ENCODE data around the gene SEC22C.

The SEC22C gene

GRCh38 chr3:42544492-42545283 lies 37.1 kb downstream of the SEC22C start:
- H3K27ac ChIP-seq (ENCODE audit: low read depth, low read length), result no peak overlapping the region
- H3K36me3 ChIP-seq (ENCODE audit: control insufficient read depth, insufficient read depth, low read length), result peaks cover 9% of the 10 kb centered on the region
- no peak overlapping the region for H3K9ac ChIP-seq (ENCODE audit: low read length)
- H3K4me3 ChIP-seq (ENCODE audit: low read length), result no peak overlapping the region
- H3K4me1 ChIP-seq (ENCODE audit: control insufficient read depth, insufficient read depth, low read length), result peaks cover 2% of the 10 kb centered on the region
- no peaks in the 10 kb centered on the region for H3K27me3 ChIP-seq (ENCODE audit: control insufficient read depth, insufficient read depth, low read length)

- Histone ChIP-seq H3K4me1 (ENCODE audit: control insufficient read depth, insufficient read depth, low read length) (no peaks in the 10 kb centered on the region), H3K27ac (ENCODE audit: low read depth, low read length) (no peak overlapping the region), H3K9ac (ENCODE audit: low read length) (no peak overlapping the region), H3K36me3 (ENCODE audit: control insufficient read depth, insufficient read depth, low read length) (no peaks in the 10 kb centered on the region), H3K27me3 (ENCODE audit: control insufficient read depth, insufficient read depth, low read length) (no peaks in the 10 kb centered on the region), H3K4me3 (ENCODE audit: low read length) (no peak overlapping the region)
Observed at GRCh38 chr3:42541079-42541478, 40.7 kb downstream of the SEC22C start.

GRCh38 chr3:42539871-42540714 lies 41.7 kb downstream of the SEC22C start:
- H3K27ac ChIP-seq (ENCODE audit: low read depth, low read length), result no peak overlapping the region
- H3K27me3 ChIP-seq (ENCODE audit: control insufficient read depth, insufficient read depth, low read length), result no peaks in the 10 kb centered on the region
- no peaks in the 10 kb centered on the region for H3K36me3 ChIP-seq (ENCODE audit: control insufficient read depth, insufficient read depth, low read length)
- H3K4me3 ChIP-seq (ENCODE audit: low read length), result no peak overlapping the region
- no peak overlapping the region for H3K9ac ChIP-seq (ENCODE audit: low read length)
- H3K4me1 ChIP-seq (ENCODE audit: control insufficient read depth, insufficient read depth, low read length), result no peaks in the 10 kb centered on the region

- H3K4me3 ChIP-seq (ENCODE audit: low read length), result no peak overlapping the region
- no peak overlapping the region for H3K9ac ChIP-seq (ENCODE audit: low read length)
Observed at GRCh38 chr3:42537350-42537749, 44.4 kb downstream of the SEC22C start.

GRCh38 chr3:42535981-42536784 lies 45.6 kb downstream of the SEC22C start:
- no peaks in the 10 kb centered on the region for H3K36me3 ChIP-seq (ENCODE audit: control insufficient read depth, insufficient read depth, low read length)
- no peak overlapping the region for H3K27ac ChIP-seq (ENCODE audit: low read depth, low read length)
- H3K27me3 ChIP-seq (ENCODE audit: control insufficient read depth, insufficient read depth, low read length), result no peaks in the 10 kb centered on the region
- H3K9ac ChIP-seq (ENCODE audit: low read length), result no peak overlapping the region
- no peaks in the 10 kb centered on the region for H3K4me1 ChIP-seq (ENCODE audit: control insufficient read depth, insufficient read depth, low read length)
- no peak overlapping the region for H3K4me3 ChIP-seq (ENCODE audit: low read length)

More at GRCh38 chr3:42537350-42537749, 44.4 kb downstream of the SEC22C start:
- no peaks in the 10 kb centered on the region for H3K27me3 ChIP-seq (ENCODE audit: control insufficient read depth, insufficient read depth, low read length)
- H3K4me1 ChIP-seq (ENCODE audit: control insufficient read depth, insufficient read depth, low read length), result no peaks in the 10 kb centered on the region
- no peaks in the 10 kb centered on the region for H3K36me3 ChIP-seq (ENCODE audit: control insufficient read depth, insufficient read depth, low read length)
- H3K27ac ChIP-seq (ENCODE audit: low read depth, low read length), result no peak overlapping the region

- Histone ChIP-seq H3K36me3 (ENCODE audit: control insufficient read depth, insufficient read depth, low read length) (no peaks in the 10 kb centered on the region), H3K4me1 (ENCODE audit: control insufficient read depth, insufficient read depth, low read length) (no peaks in the 10 kb centered on the region), H3K27ac (ENCODE audit: low read depth, low read length) (no peak overlapping the region), H3K9ac (ENCODE audit: low read length) (no peak overlapping the region), H3K27me3 (ENCODE audit: control insufficient read depth, insufficient read depth, low read length) (no peaks in the 10 kb centered on the region), H3K4me3 (ENCODE audit: low read length) (no peak overlapping the region)
Observed at GRCh38 chr3:42533161-42533897, 48.4 kb downstream of the SEC22C start.

GRCh38 chr3:42532229-42532628 lies 49.5 kb downstream of the SEC22C start:
- Histone ChIP-seq H3K4me1 (ENCODE audit: control insufficient read depth, insufficient read depth, low read length) (no peaks in the 10 kb centered on the region), H3K9ac (ENCODE audit: low read length) (no peak overlapping the region), H3K36me3 (ENCODE audit: control insufficient read depth, insufficient read depth, low read length) (no peaks in the 10 kb centered on the region), H3K4me3 (ENCODE audit: low read length) (no peak overlapping the region), H3K27me3 (ENCODE audit: control insufficient read depth, insufficient read depth, low read length) (no peaks in the 10 kb centered on the region), H3K27ac (ENCODE audit: low read depth, low read length) (no peak overlapping the region)

GRCh38 chr3:42531470-42531869 lies 50.3 kb downstream of the SEC22C start:
- Histone ChIP-seq H3K4me1 (ENCODE audit: control insufficient read depth, insufficient read depth, low read length) (no peaks in the 10 kb centered on the region), H3K36me3 (ENCODE audit: control insufficient read depth, insufficient read depth, low read length) (no peaks in the 10 kb centered on the region), H3K9ac (ENCODE audit: low read length) (no peak overlapping the region), H3K27ac (ENCODE audit: low read depth, low read length) (no peak overlapping the region), H3K27me3 (ENCODE audit: control insufficient read depth, insufficient read depth, low read length) (no peaks in the 10 kb centered on the region), H3K4me3 (ENCODE audit: low read length) (no peak overlapping the region)

- Histone ChIP-seq H3K4me1 (ENCODE audit: control insufficient read depth, insufficient read depth, low read length) (no peaks in the 10 kb centered on the region), H3K4me3 (ENCODE audit: low read length) (no peak overlapping the region), H3K27me3 (ENCODE audit: control insufficient read depth, insufficient read depth, low read length) (no peaks in the 10 kb centered on the region), H3K9ac (ENCODE audit: low read length) (no peak overlapping the region), H3K27ac (ENCODE audit: low read depth, low read length) (no peak overlapping the region), H3K36me3 (ENCODE audit: control insufficient read depth, insufficient read depth, low read length) (peaks cover 2% of the 10 kb centered on the region)
Observed at GRCh38 chr3:42530073-42530472, 51.7 kb downstream of the SEC22C start.

- H3K36me3 ChIP-seq (ENCODE audit: control insufficient read depth, insufficient read depth, low read length), result peaks cover 2% of the 10 kb centered on the region
- no peaks in the 10 kb centered on the region for H3K4me1 ChIP-seq (ENCODE audit: control insufficient read depth, insufficient read depth, low read length)
- no peak overlapping the region for H3K27ac ChIP-seq (ENCODE audit: low read depth, low read length)
Observed at GRCh38 chr3:42529468-42529867, 52.3 kb downstream of the SEC22C start.

GRCh38 chr3:42527368-42527917 lies 54.3 kb downstream of the SEC22C start:
- Histone ChIP-seq H3K4me1 (ENCODE audit: control insufficient read depth, insufficient read depth, low read length) (no peaks in the 10 kb centered on the region), H3K27ac (ENCODE audit: low read depth, low read length) (no peak overlapping the region), H3K9ac (ENCODE audit: low read length) (no peak overlapping the region), H3K36me3 (ENCODE audit: control insufficient read depth, insufficient read depth, low read length) (peaks cover 2% of the 10 kb centered on the region), H3K4me3 (ENCODE audit: low read length) (no peak overlapping the region), H3K27me3 (ENCODE audit: control insufficient read depth, insufficient read depth, low read length) (no peaks in the 10 kb centered on the region)

More at GRCh38 chr3:42529468-42529867, 52.3 kb downstream of the SEC22C start:
- no peak overlapping the region for H3K4me3 ChIP-seq (ENCODE audit: low read length)
- H3K9ac ChIP-seq (ENCODE audit: low read length), result no peak overlapping the region
- no peaks in the 10 kb centered on the region for H3K27me3 ChIP-seq (ENCODE audit: control insufficient read depth, insufficient read depth, low read length)

All from rectal smooth muscle tissue (tissue), 1 donor.